Activated CD4-positive, alpha-beta T cell treated with anti-CD3 and anti-CD28 coated beads for 1 hour (primary cell): ENCODE data around the gene USP28.
"Not testable (repeated sequence)": the region's sequence is repeated elsewhere in the genome, so short reads cannot be mapped to it uniquely, and the experiment has no call there.

ENCODE experiments used
- DNase-seq: peaks from one replicate; pipeline ENCODE4 v3.0.0-alpha.2; 2020

The USP28 gene

GRCh38 chr11:113875234-113876073 is at the start of gene USP28:
USP28 (minus strand) TSS chr11:113875572; CDS start chr11:113875501, 71 bp downstream.
- DNase-seq, result peak; percentile 58

GRCh38 chr11:113923572-113923971 is 48.2 kb upstream of the USP28 start:
- no peak for DNase-seq

- not testable (repeated sequence) for DNase-seq
Measured at GRCh38 chr11:113911491-113911890, 36.1 kb upstream of the USP28 start.

GRCh38 chr11:113908098-113908497 is 32.7 kb upstream of the USP28 start:
- DNase-seq, result no peak

GRCh38 chr11:113907681-113908080 is 32.3 kb upstream of the USP28 start:
- DNase-seq, result no peak

GRCh38 chr11:113907152-113907551 is 31.8 kb upstream of the USP28 start:
- DNase-seq, result no peak

GRCh38 chr11:113906516-113906915 is 31.1 kb upstream of the USP28 start:
- DNase-seq, result no peak

- no peak for DNase-seq
Measured at GRCh38 chr11:113906038-113906437, 30.7 kb upstream of the USP28 start.

GRCh38 chr11:113904379-113905101 is 29.2 kb upstream of the USP28 start, which contains the start of gene HTR3B:
HTR3B (plus strand) TSS chr11:113904796; CDS start chr11:113904934, 138 bp downstream.
- no peak for DNase-seq

- DNase-seq, result no peak
Measured at GRCh38 chr11:113901141-113901540, 25.8 kb upstream of the USP28 start.

GRCh38 chr11:113896156-113896879 is 20.9 kb upstream of the USP28 start:
- DNase-seq, result no peak

GRCh38 chr11:113895367-113896155 is 20.2 kb upstream of the USP28 start:
- DNase-seq, result no peak

GRCh38 chr11:113894421-113894996 is 19.1 kb upstream of the USP28 start:
- no peak for DNase-seq

- DNase-seq, result no peak
Measured at GRCh38 chr11:113888848-113889247, 13.5 kb upstream of the USP28 start.

- DNase-seq, result no peak
Measured at GRCh38 chr11:113885897-113886296, 10.5 kb upstream of the USP28 start.

GRCh38 chr11:113884361-113884836 is 9.0 kb upstream of the USP28 start:
- DNase-seq, result no peak

- no peak for DNase-seq
Measured at GRCh38 chr11:113881856-113882255, 6.5 kb upstream of the USP28 start.

GRCh38 chr11:113880971-113881370 is 5.6 kb upstream of the USP28 start:
- DNase-seq, result no peak

- not testable (repeated sequence) for DNase-seq
Measured at GRCh38 chr11:113879446-113879845, 4.1 kb upstream of the USP28 start.

GRCh38 chr11:113877670-113878055 is 2.3 kb upstream of the USP28 start:
- DNase-seq, result no peak

GRCh38 chr11:113876798-113877669 is 1.7 kb upstream of the USP28 start:
- DNase-seq, result no peak
